ENCODE measurements around the gene RPP14.
"Not testable (repeated sequence)": the region's sequence is repeated elsewhere in the genome, so short reads cannot be mapped to it uniquely, and the experiment has no call there.

The RPP14 gene

DNA sequence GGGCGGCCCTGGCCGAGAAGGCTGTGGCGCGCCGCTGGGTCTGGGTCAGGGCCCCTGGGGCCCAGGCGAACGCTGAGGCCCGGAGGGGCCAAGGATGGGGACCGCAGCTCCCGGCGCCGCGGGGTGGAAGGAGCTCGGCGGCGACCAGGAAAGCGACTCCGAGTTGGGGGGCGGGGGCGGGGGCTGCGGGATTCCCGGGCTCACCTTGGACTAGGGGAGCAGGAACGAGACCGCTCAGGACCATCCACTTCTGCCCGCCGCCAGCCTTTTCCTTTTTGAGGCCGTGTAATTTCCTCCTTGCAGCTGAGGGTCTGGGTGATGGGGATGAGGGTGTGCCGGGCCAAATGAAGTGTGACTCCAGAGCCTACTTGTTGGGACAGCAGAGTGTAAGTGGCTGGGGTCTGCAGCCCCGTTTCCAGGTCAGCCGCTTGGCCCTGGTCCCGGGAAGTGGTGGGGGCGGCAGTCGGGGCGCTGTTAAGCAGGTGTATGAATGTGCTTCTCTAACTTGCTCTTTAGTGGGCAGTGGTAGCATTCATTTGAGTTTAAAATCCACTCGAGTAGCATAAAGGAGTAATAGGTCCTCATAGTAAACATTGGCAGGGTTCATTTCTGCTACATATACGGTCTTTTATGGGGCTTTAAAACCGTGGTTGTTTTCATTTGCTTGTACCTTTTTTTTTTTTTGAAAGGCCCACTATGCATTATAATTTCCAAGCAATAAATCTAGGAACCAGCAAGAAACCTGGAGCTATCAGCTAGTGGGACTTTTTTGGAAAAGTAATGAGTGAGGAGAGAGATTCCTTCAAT, 27.4 kb downstream of the RPP14 start:
- DNase-seq = peak; percentile 54

GRCh38 chr3:58334013-58334321, 27.9 kb downstream of the RPP14 start:
- no peak for DNase-seq

- no peak for DNase-seq
These were observed 28.4 kb downstream of the RPP14 start for GRCh38 chr3:58334506-58334884.

GRCh38 chr3:58335652-58335947, 29.6 kb downstream of the RPP14 start:
- DNase-seq = no peak

DNA sequence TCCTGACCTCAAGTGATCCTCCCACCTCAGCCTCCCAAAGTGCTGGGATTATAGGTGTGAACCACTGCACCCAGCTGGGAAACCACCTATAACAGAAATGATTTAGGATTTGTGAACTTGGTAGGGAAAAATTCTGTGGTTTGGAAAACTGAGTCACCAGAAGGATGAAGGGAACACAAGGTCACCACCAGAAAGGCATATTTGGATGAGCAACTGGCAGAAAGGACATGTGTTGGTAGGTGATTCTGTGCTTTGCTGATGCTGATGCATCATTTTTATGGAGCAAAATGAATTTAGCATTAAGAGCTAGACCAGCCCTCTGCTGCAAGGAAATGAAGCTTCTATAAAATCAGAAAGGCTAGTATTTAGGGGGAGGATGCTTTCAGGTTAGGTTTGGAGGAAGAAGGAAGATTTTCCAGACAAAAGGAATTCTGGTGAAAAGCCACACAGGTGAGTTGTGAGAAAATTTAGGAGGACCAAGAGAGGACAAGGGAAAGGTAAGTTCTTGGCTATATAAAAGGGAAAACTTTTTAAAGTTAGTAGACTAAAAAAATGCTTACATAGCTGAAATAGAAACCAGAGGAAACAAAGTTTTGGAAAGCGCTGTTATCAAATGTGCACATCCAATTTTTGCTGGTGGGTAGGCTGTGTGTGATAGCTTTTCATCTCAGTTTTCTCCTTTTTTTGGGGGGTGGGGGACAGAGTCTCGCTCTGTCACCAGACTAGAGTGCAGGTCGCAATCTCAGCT, 30.3 kb downstream of the RPP14 start:
- DNase-seq = no peak

DNA sequence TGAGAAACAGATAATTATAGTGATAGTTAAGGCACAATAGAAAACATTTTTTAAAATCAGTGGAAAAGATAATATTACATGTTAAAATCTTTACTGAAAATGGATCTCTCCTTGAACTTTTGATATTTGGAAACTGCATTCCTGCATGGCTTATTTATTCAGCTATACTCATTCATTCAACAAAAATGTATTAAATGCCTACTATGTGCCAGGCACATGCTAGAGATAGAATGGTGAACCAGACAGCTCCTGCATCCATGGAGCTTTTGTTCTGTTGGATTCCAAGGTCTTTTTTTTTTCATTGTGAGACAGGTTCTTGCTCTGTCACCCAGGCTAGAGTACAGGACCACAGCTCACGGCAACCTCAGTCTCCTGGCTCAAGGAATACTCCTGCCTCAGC, 31.1 kb downstream of the RPP14 start:
- DNase-seq = no peak

DNA sequence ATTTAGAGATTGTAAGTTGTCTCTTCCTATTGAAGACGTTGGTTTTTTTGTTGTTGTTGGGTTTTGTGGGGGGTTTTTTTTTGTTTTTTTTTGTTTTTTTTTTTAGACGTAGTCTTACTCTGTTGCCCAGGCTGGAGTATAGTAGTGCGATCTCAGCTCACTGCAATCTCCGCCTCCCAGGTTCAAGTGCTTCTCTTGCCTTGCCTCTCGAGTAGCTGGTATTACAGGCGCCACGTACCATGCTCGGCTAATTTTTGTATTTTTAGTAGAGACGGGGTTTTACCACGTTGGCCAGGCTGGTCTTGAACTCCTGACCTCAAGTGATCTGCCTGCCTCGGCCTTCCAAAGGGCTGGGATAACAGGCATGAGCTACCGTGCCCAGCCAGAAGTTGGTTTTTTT, 33.1 kb downstream of the RPP14 start:
- DNase-seq = not testable (repeated sequence)

DNA sequence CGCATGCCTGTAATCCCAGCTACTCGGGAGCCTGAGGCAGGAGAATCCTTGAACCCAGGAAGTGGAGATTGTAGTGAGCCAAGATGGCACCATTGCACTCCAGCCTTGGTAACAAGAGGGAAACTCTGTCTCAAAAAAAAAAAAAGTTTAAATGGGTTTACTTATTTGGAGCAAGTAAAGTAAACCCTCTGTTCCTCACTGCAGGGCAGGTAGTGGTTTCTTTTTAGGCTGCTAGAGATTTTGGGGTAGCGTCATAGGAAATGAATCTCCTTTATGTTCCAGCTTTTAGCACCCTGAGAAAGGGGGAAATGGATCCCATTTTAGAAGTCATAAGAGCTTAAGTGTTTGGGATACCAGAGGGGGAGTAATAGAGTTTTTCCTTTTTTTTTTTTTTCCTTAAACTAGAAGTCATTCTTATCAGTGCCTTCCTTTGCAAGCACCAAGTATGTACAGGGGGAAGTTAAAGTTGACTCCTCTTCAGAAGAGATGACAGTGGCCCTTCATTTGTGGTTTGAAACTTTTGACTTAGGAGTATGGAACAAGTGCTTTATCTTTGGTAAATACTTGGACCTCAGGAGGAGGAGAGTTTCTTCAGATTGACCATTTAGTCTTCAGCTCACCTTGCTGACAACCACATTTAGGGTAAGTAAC, 34.7 kb downstream of the RPP14 start:
- no peak for DNase-seq

DNA sequence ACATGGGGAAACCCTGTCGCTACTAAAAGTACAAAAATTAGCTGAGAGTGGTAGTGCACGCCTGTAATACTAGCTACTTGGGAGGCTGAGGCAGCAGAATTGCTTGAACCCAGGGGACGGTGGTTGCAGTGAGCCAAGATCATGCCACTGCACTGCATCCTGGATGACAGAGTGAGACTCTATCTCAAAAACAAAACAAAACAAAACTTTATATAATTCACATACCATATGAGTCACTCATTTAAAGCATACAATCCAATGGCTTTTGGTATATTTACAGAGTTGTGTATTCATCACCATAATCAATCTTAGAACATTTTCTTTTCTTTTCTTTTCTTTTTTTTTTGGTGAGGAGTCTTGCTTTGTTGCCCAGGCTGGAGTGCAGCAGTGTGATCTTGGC, 35.3 kb downstream of the RPP14 start:
- DNase-seq = no peak

GRCh38 chr3:58342676-58343075, 36.6 kb downstream of the RPP14 start:
- no peak for DNase-seq

DNA sequence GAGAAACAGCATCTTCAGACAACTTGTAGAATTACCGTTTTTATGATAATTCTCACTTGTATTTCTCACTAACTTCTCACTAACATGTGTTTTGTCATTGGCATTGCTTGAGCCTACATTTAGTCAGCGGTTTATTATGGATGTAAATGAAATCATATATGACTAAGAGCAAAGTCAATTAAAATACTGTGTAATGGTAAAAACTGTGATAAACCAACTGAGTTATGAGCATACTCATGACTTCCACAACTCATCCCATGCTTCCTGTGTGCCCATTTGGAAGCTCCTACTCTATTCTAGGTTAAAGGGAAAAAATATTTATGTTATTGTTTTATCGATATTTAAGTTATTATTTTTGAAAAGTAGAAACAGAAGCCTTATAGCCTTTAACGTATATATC, 39.4 kb downstream of the RPP14 start:
- DNase-seq = no peak

DNA sequence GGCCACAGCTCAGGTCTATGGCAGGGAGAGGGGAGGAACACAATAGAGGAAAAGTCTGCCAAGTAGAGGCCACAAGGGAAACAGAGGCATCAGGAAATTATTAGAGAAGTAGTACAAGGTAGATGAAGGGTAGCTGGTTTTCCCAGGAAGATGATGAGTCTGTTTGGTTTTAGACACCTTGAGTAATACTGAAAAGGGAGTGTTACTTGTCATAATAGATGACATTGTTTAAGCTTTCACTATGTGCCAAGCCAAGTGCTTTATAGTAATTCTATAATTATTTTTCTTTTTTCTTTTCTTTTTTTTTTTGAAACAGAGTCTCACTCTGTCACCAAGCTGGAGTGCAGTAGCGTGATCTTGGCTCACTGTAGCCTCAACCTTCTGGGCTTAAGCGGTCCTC, 40.3 kb downstream of the RPP14 start:
- DNase-seq = no peak

- DNase-seq = no peak
These were observed 41.9 kb downstream of the RPP14 start for GRCh38 chr3:58347984-58348383.

- DNase-seq = no peak
These were observed 44.0 kb downstream of the RPP14 start for GRCh38 chr3:58349792-58350626.

DNA sequence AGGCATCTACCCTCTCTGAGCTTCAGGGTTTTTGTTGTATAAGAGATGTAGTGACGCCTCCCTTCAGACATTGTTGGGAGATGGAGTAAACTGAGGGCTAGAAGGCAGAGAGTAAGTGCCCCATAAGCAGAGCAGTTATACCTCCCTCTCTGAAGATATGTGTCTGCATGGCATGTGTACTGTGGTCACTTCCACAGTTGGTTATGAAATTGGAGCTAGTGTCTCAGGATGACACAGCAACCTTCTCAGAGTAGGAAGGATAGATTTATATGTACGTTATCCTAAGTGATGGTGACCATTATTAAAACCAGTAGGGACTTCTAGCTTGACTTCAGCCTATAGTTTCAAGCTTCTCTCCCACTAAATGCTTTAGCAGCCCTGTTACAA, 44.6 kb downstream of the RPP14 start:
- no peak for DNase-seq

DNA sequence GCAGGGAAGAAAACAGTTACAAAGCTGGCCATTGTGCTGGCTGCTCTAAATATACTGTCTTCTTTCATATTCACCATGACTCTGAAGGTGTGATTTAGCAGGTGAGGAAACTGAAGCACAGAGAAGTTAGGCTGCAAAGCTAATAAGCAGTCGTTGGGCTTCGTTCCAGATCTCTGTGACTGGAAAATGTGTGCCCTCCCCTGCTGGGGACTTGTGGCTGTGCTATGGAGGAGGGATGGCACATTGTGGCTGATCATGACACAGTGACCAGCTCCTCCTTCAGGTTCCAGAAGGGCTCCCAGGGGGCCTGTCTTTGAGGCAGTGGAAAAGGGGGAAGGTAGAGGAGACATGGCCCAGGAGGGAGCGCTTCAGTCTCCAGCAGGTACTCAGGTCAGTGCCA, 45.9 kb downstream of the RPP14 start:
- no peak for DNase-seq

DNA sequence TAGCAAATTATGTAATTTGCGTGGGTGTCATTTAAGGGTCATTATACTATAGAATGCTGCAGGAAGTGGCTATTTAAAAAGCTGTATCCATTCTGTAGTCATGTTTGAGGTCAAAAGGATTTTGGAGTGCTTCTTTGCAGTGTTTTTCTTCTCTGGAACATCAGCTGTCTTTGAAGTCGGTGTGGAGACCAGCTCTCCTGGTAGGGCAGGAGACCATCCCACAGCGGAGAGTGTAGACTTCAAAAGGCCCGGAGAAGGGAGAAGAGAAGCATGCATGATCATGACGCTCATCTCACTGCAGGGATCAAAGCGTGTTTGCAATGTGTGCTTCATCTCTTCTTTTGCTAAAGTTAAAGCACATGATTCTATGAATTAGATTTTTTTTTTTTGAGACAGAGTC, 46.6 kb downstream of the RPP14 start:
- DNase-seq = no peak

- DNase-seq = no peak
These were observed 47.9 kb downstream of the RPP14 start for GRCh38 chr3:58353722-58354553.

DNA sequence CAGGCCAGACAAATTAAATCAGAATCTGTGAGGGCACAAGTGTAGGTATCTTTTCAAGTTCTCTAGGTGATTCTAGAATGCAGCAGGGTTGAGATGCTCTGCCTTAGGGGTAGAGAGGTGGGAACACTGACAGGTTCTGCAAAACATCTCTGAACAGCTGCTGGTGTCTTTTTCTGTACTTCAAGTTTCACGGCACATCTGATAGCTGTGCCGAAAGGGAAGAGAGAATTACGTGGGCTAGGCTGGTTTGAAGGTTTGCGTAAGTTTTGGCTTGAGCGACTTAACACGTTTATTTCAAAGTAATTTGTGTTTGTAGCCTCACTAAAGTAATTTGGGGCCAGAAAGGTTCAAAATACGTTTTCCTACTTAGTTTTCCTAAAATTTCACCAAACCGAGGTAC, 49.1 kb downstream of the RPP14 start:
- no peak for DNase-seq

GRCh38 chr3:58356054-58356453, 50.0 kb downstream of the RPP14 start:
- DNase-seq = no peak

DNA sequence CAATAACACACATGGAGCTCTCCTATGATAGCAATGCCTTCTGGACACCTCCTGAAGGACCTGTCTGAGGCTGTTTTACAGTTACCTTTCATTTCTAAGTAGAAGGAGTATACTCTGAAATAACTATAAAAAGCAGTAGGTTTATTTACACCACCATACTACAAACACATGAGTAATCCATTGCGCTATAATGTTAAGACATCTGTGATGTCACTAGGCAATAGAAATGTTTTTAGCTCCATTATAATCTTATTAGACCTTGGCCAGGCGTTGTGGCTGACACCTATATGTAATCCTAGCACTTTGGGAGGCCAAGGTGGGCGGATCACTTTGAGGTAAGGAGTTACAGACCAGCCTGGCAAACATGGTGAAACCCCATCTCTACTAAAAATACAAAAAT, 51.4 kb downstream of the RPP14 start:
- no peak for DNase-seq

- DNase-seq = no peak
These were observed 52.0 kb downstream of the RPP14 start for GRCh38 chr3:58358092-58358491.

DNA sequence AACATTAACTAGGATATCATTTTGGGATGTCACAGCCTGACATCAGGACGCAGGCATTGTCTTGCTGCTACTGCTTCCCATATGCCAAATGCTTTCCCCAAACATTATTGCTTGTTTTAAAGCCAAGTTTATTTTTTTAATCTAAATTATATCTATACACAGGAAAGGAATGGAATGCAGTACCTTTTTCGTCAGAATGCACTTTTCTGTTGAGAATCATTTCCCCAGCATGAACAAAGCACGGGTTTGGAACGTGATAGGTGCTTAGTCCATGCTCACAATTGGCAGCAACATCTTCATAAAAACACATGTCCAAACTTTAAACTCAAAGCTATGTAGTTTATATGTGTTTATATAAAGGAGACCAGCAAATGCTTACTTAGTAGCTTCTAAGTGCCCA, 52.8 kb downstream of the RPP14 start:
- DNase-seq = no peak

Measured in left hindlimb (tissue), 1 donor.